OCI-LY3 (cell line): ENCODE results near the gene MAP1B.

Source experiments
- H2AFZ ChIP-seq: fragments of 200-600, 300-600 bp; shearing (Covaris generic); 2 replicates; pipeline ENCODE4 v1.6.0; 2014; ENCODE audit warnings: antibody characterized with exemption, low read depth, low read length
- H3K27ac ChIP-seq: fragments of 200-600, 300-600 bp; sonication (generic); 2 replicates; pipeline ENCODE4 v1.5.1; 2014; ENCODE audit warnings: mild to moderate bottlenecking, low read length, moderate library complexity, mixed read lengths
- H3K27me3 ChIP-seq: fragments of 200-600, 300-600 bp; sonication (generic); 2 replicates; pipeline ENCODE4 v1.6.1; 2014; ENCODE audit warnings: low read depth, low read length, mixed read lengths
- H3K36me3 ChIP-seq: fragments of 200-600, 300-600 bp; sonication (generic); replicated peaks from 2 replicates; pipeline ENCODE3; 2014; ENCODE audit warnings: low read depth, low read length, mixed read lengths
- H3K4me1 ChIP-seq: fragments of 300-600, 200-600 bp; sonication (generic); 2 replicates; pipeline ENCODE4 v1.6.1; 2014; ENCODE audit warnings: low read length, mixed read lengths
- H3K4me2 ChIP-seq: fragments of 200-600, 300-600 bp; sonication (generic); 2 replicates; pipeline ENCODE4 v1.6.1; 2014; ENCODE audit warnings: low read length, mixed read lengths
- H3K4me3 ChIP-seq: fragments of 300-600, 200-600 bp; sonication (generic); 2 replicates; pipeline ENCODE4 v1.5.1; 2014; ENCODE audit warnings: antibody characterized with exemption, mild to moderate bottlenecking, low read length, moderate library complexity
- H3K79me2 ChIP-seq: fragments of 300-600, 200-600 bp; shearing (Covaris generic); 2 replicates; pipeline ENCODE4 v1.6.1; 2014; ENCODE audit warnings: mild to moderate bottlenecking, low read length, mixed read lengths
- H3K9ac ChIP-seq: fragments of 300-600, 200-600 bp; shearing (Covaris generic); 2 replicates; pipeline ENCODE4 v1.6.0; 2014; ENCODE audit warnings: mild to moderate bottlenecking, low read length, moderate library complexity
- H3K9me3 ChIP-seq: fragments of 200-600, 300-600 bp; shearing (Covaris generic); 2 replicates; pipeline ENCODE4 v1.6.1; 2014; ENCODE audit warnings: low read length, mixed read lengths; ENCODE audit not compliant: insufficient read depth
- H4K20me1 ChIP-seq: fragments of 200-600, 300-600 bp; sonication (generic); 2 replicates; pipeline ENCODE4 v1.6.1; 2016; ENCODE audit warnings: low read length, mixed read lengths; ENCODE audit not compliant: insufficient read depth
- CTCF ChIP-seq: fragments of 200-600, 300-600 bp; sonication (generic); IDR thresholded peaks from 2 replicates; pipeline ENCODE4 v1.5.1; 2014; ENCODE audit warnings: antibody characterized with exemption, low read length, low read depth
- EZH2phosphoT487 ChIP-seq: fragments of 200-600 bp; shearing (Covaris generic); IDR thresholded peaks from 2 replicates; pipeline ENCODE4 v1.6.1; 2018; ENCODE audit warnings: antibody characterized with exemption, mixed run types, low read depth

MAP1B gene

DNA sequence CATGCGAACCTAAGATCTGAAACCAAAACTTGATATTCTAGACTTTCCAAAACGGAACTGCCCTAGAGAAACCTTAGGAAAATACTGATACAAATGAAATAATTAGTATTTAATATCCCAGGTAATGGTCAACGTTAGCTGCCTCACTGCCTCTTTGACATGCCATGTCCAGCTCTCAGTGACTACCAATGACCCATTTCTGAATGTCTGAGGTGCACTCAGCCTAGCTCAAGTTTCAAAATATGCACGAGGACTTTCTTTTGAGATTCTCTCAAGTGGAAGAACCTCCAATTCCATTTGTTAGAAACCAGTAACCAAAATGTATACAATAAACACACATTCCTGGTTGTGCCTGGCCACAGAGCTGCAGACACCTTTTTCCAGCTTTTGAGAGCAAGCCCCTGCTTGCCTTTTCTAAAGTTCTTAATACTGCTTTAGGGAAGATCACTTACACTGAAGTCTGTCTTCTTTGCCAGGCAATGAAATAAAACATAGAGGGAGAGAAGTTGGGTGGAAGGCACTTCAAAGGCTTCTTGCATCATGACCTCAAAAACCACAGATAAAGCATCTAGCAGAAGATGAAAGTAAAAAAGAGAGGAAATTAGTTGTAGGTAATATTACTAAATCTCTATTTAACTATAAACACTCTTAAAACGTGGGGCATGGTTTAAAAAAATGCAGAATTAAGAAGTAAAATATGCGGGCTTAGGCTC lies 124.9 kb downstream of the MAP1B start:
- H3K36me3 ChIP-seq, result peaks cover 23% of the 10 kb centered on the region
- H4K20me1 ChIP-seq, result no peaks in the 10 kb centered on the region; the same call in none of the 2 replicates
- H3K4me3 ChIP-seq, result no peak overlapping the region
- no peak overlapping the region for H2AFZ ChIP-seq
- no peak overlapping the region for H3K27ac ChIP-seq
- no peaks in the 10 kb centered on the region for H3K79me2 ChIP-seq
- H3K27me3 ChIP-seq, result no peaks in the 10 kb centered on the region
- no peak for TF ChIP-seq CTCF
- no peak for TF ChIP-seq EZH2phosphoT487
- peak overlapping the region; percentile 26 for H3K4me2 ChIP-seq
- H3K9me3 ChIP-seq, result no peaks in the 10 kb centered on the region
- peaks cover 32% of the 10 kb centered on the region for H3K4me1 ChIP-seq
- no peak overlapping the region for H3K9ac ChIP-seq

- no peak overlapping the region for H3K27ac ChIP-seq
- no peaks in the 10 kb centered on the region for H3K27me3 ChIP-seq
- H3K4me3 ChIP-seq, result no peak overlapping the region
- H3K9me3 ChIP-seq, result no peaks in the 10 kb centered on the region
- H2AFZ ChIP-seq, result no peak overlapping the region
- H3K4me1 ChIP-seq, result peaks cover 32% of the 10 kb centered on the region
- H4K20me1 ChIP-seq, result no peaks in the 10 kb centered on the region; the same call in none of the 2 replicates
- H3K36me3 ChIP-seq, result peaks cover 23% of the 10 kb centered on the region
- H3K4me2 ChIP-seq, result peak overlapping the region; percentile 26
- H3K9ac ChIP-seq, result no peak overlapping the region
- TF ChIP-seq EZH2phosphoT487, result no peak
- TF ChIP-seq CTCF, result no peak
- H3K79me2 ChIP-seq, result no peaks in the 10 kb centered on the region
These were observed 125.6 kb downstream of the MAP1B start for GRCh38 chr5:72232838-72233237.

DNA sequence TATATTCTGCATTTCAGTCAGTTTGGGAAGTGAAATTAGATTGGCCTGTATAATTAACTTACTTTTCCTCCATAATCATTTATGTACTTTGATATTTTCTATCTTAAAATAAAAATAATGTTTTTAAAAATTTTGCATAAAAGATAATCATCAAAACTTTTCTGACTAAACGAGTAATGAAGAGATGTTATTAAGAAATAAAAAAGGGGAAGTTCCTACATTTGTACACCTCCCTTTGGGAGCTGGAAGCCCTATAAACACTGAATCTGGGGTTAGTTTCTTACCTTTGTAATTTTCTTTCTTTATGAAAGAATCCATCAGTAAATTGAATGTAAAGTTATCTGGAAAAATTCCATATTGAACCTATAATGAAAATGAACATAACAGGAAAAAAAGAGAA lies 126.6 kb downstream of the MAP1B start:
- Histone ChIP-seq H3K4me3 (no peak overlapping the region), H3K27ac (no peak overlapping the region), H4K20me1 (no peaks in the 10 kb centered on the region; the same call in none of the 2 replicates), H3K36me3 (peaks cover 23% of the 10 kb centered on the region), H3K9ac (no peak overlapping the region), H3K4me1 (peaks cover 32% of the 10 kb centered on the region), H3K4me2 (peak overlapping the region; percentile 26; the same call in 1 of the 2 replicates), H3K9me3 (no peaks in the 10 kb centered on the region), H2AFZ (no peak overlapping the region), H3K27me3 (no peaks in the 10 kb centered on the region), H3K79me2 (no peaks in the 10 kb centered on the region)
- TF ChIP-seq EZH2phosphoT487, result no peak
- TF ChIP-seq CTCF, result no peak

- no peak overlapping the region for H3K27ac ChIP-seq
- H3K4me2 ChIP-seq, result peak overlapping the region; percentile 26; the same call in 1 of the 2 replicates
These were observed 127.0 kb downstream of the MAP1B start for GRCh38 chr5:72234265-72234700.

More at GRCh38 chr5:72234265-72234700, 127.0 kb downstream of the MAP1B start:
- no peak overlapping the region for H3K4me3 ChIP-seq
- peaks cover 23% of the 10 kb centered on the region for H3K36me3 ChIP-seq
- no peaks in the 10 kb centered on the region for H3K9me3 ChIP-seq
- no peak overlapping the region for H3K9ac ChIP-seq
- H4K20me1 ChIP-seq, result no peaks in the 10 kb centered on the region; the same call in none of the 2 replicates
- H2AFZ ChIP-seq, result no peak overlapping the region
- H3K4me1 ChIP-seq, result peaks cover 32% of the 10 kb centered on the region
- no peak for TF ChIP-seq CTCF
- no peak for TF ChIP-seq EZH2phosphoT487
- no peaks in the 10 kb centered on the region for H3K27me3 ChIP-seq
- H3K79me2 ChIP-seq, result no peaks in the 10 kb centered on the region
